Measurements from ENCODE around the gene H6PD.

Gene H6PD

DNA sequence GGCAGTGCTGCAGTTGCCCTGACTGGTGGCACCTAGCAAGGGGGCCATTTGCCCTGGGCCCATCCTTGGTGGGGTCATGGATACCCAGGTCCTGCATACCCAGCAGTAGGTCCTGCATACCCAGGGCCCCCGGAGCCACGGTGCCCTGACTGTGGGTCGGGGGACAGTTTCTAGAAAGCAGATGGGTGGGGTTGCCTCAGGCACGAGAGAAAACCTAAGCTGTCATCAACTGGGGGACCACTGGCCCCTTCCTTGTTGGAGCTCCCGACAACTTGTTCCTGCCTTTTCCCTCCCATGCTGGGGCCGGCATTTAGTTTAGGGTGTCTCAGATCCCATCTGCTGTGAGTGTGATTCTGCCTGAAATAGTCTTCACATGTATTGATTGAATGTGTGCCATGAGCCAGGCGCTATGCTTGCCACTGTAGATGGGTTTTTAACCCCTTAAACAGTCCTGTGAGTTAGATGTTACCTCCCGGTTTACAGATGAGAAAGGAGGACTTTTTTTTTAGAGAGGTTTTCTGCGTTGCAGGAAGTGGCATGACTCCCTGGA is 73.7 kb downstream of the H6PD start:
- Histone ChIP-seq H3K27me3 (ENCODE audit: control insufficient read depth, insufficient read depth, low read length) (no peaks in the 10 kb centered on the region), H3K27ac (ENCODE audit: low read depth, low read length) (no peak overlapping the region), H3K9ac (ENCODE audit: low read length) (no peak overlapping the region), H3K4me3 (ENCODE audit: low read length) (no peak overlapping the region), H3K36me3 (ENCODE audit: control insufficient read depth, insufficient read depth, low read length) (no peaks in the 10 kb centered on the region), H3K4me1 (ENCODE audit: control insufficient read depth, insufficient read depth, low read length) (peaks cover 10% of the 10 kb centered on the region)

- H3K4me3 ChIP-seq (ENCODE audit: low read length), result no peak overlapping the region
- no peaks in the 10 kb centered on the region for H3K27me3 ChIP-seq (ENCODE audit: control insufficient read depth, insufficient read depth, low read length)
- H3K4me1 ChIP-seq (ENCODE audit: control insufficient read depth, insufficient read depth, low read length), result peaks cover 5% of the 10 kb centered on the region
- no peaks in the 10 kb centered on the region for H3K36me3 ChIP-seq (ENCODE audit: control insufficient read depth, insufficient read depth, low read length)
- no peak overlapping the region for H3K9ac ChIP-seq (ENCODE audit: low read length)
- H3K27ac ChIP-seq (ENCODE audit: low read depth, low read length), result no peak overlapping the region
Observed at GRCh38 chr1:9309080-9309479, 74.5 kb downstream of the H6PD start.

- H3K27me3 ChIP-seq (ENCODE audit: control insufficient read depth, insufficient read depth, low read length), result no peaks in the 10 kb centered on the region
- H3K4me3 ChIP-seq (ENCODE audit: low read length), result no peak overlapping the region
- H3K27ac ChIP-seq (ENCODE audit: low read depth, low read length), result no peak overlapping the region
- peaks cover 5% of the 10 kb centered on the region for H3K4me1 ChIP-seq (ENCODE audit: control insufficient read depth, insufficient read depth, low read length)
- no peak overlapping the region for H3K9ac ChIP-seq (ENCODE audit: low read length)
- no peaks in the 10 kb centered on the region for H3K36me3 ChIP-seq (ENCODE audit: control insufficient read depth, insufficient read depth, low read length)
Observed at GRCh38 chr1:9309991-9310390, 75.4 kb downstream of the H6PD start.

DNA sequence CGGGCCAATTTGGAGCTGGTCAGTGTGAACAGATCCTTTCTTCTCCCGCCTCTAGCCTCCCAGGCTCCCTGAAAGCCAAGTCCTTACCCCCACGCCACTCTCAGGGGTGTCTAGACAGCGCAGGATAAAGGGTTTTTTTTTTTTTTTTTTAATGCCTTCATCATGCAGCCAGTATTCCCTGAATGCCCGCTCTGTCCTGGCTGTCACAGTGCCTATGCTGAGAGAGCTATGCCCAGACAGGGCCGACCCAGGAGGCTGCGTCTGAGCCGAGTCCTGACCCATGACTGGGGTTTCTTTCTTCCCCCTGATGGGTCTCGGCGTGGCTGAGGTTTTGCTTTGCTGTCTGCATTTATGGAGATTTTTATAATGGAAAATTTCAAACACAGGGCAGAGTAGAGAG is 76.5 kb downstream of the H6PD start:
- H3K36me3 ChIP-seq (ENCODE audit: control insufficient read depth, insufficient read depth, low read length), result no peaks in the 10 kb centered on the region
- no peaks in the 10 kb centered on the region for H3K27me3 ChIP-seq (ENCODE audit: control insufficient read depth, insufficient read depth, low read length)
- H3K9ac ChIP-seq (ENCODE audit: low read length), result no peak overlapping the region
- no peak overlapping the region for H3K27ac ChIP-seq (ENCODE audit: low read depth, low read length)
- no peak overlapping the region for H3K4me3 ChIP-seq (ENCODE audit: low read length)
- peaks cover 5% of the 10 kb centered on the region for H3K4me1 ChIP-seq (ENCODE audit: control insufficient read depth, insufficient read depth, low read length)

GRCh38 chr1:9311479-9311878 is 76.9 kb downstream of the H6PD start:
- Histone ChIP-seq H3K27me3 (ENCODE audit: control insufficient read depth, insufficient read depth, low read length) (no peaks in the 10 kb centered on the region), H3K4me1 (ENCODE audit: control insufficient read depth, insufficient read depth, low read length) (peaks cover 5% of the 10 kb centered on the region), H3K4me3 (ENCODE audit: low read length) (no peak overlapping the region), H3K36me3 (ENCODE audit: control insufficient read depth, insufficient read depth, low read length) (no peaks in the 10 kb centered on the region), H3K9ac (ENCODE audit: low read length) (no peak overlapping the region), H3K27ac (ENCODE audit: low read depth, low read length) (no peak overlapping the region)

GRCh38 chr1:9312168-9312720 is 77.7 kb downstream of the H6PD start:
- Histone ChIP-seq H3K4me1 (ENCODE audit: control insufficient read depth, insufficient read depth, low read length) (peaks cover 5% of the 10 kb centered on the region), H3K4me3 (ENCODE audit: low read length) (no peak overlapping the region), H3K9ac (ENCODE audit: low read length) (no peak overlapping the region), H3K27me3 (ENCODE audit: control insufficient read depth, insufficient read depth, low read length) (no peaks in the 10 kb centered on the region), H3K27ac (ENCODE audit: low read depth, low read length) (no peak overlapping the region), H3K36me3 (ENCODE audit: control insufficient read depth, insufficient read depth, low read length) (no peaks in the 10 kb centered on the region)

- Histone ChIP-seq H3K4me1 (ENCODE audit: control insufficient read depth, insufficient read depth, low read length) (peaks cover 10% of the 10 kb centered on the region), H3K36me3 (ENCODE audit: control insufficient read depth, insufficient read depth, low read length) (no peaks in the 10 kb centered on the region), H3K4me3 (ENCODE audit: low read length) (no peak overlapping the region), H3K27ac (ENCODE audit: low read depth, low read length) (peak overlapping the region; percentile 6), H3K9ac (ENCODE audit: low read length) (no peak overlapping the region), H3K27me3 (ENCODE audit: control insufficient read depth, insufficient read depth, low read length) (no peaks in the 10 kb centered on the region)
Observed at GRCh38 chr1:9313576-9313975, 79.0 kb downstream of the H6PD start.

DNA sequence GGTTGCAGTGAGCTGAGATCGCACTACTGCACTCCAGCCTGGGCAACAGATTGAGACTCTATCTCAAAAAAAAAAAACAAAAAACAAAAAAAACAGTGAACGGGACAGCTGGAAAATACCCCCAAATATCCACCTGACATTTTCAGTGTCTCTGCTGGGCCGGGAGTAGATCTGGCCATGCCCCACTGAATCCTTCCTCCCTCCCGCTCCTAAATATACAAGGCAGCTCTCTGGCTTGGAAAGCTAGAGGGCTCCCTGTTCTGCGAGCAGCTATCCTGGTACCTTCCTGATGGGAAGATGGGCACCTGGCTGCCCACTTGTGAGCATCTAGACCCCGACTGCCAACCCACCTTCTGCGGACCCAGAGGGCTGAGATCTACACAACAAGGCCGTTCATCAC is 79.5 kb downstream of the H6PD start:
- no peak overlapping the region for H3K4me3 ChIP-seq (ENCODE audit: low read length)
- no peak overlapping the region for H3K9ac ChIP-seq (ENCODE audit: low read length)
- peaks cover 11% of the 10 kb centered on the region for H3K4me1 ChIP-seq (ENCODE audit: control insufficient read depth, insufficient read depth, low read length)
- no peaks in the 10 kb centered on the region for H3K27me3 ChIP-seq (ENCODE audit: control insufficient read depth, insufficient read depth, low read length)
- no peaks in the 10 kb centered on the region for H3K36me3 ChIP-seq (ENCODE audit: control insufficient read depth, insufficient read depth, low read length)
- H3K27ac ChIP-seq (ENCODE audit: low read depth, low read length), result no peak overlapping the region

DNA sequence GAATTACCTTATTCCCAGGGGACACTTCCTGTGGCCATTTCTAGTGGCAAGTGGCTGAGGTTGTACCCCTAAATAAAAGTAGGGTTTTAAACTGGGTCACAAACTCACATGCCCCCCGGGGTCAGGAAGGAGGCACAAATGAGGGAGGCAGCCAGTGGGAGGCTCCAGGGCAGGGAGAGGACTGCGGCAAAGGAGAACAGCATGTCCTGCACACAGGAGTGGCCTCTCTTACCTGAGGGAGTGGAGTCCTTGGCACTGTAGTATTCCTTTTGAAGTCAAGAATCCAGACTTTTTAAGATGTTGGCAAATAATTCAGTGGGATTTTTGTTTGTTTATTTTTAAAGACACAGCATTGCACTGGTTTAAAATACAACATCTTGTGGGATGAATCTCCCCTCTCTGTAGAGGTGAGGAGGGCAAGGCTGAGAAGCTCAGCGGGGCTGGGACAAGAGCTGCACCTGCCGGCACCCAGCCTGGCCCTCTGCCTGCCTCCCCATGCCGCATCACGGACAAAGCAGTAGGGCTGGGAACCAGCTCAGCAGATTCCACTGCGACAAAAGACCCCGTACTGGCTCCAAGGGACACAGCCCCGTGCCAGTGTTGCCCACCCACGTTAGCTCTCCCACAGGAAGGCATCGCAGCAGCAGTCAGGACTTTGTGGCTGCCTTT is 80.3 kb downstream of the H6PD start:
- peaks cover 13% of the 10 kb centered on the region for H3K4me1 ChIP-seq (ENCODE audit: control insufficient read depth, insufficient read depth, low read length)
- no peak overlapping the region for H3K27ac ChIP-seq (ENCODE audit: low read depth, low read length)

DNA sequence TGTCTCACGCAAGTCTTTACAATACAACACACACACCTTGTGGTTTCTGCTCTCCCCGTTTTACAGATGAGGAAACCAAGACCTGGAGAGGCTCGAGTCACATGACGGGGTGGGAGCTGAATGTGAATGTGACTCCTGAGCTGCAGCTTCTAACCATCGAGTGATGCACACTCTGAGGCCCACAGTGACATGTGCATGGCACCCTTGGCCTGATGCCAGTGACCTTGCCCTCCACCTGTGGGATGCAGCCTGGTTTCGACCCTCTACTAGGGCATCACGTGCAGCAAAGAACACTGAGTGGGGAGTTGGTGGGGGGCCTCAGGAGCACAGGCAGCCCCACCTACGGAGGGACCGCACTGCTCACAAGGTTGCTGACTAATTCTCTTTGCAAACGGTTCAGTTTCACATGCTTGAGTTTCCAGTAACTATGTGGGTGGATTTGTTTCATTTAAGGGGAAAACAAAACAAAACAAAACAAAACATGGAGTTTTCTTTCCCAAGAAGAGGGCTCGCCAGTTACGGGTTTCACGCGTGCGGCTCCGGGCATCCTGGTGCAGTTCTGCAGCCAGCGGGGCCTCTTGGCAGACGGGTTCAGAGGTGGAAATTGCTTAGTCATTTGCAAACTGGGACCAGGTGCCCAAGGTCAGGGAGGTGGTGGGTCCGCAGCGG is 81.0 kb downstream of the H6PD start:
- Histone ChIP-seq H3K27ac (ENCODE audit: low read depth, low read length) (no peak overlapping the region), H3K9ac (ENCODE audit: low read length) (no peak overlapping the region)

More for the DNA sequence above, 80.3 kb downstream of the H6PD start:
- H3K36me3 ChIP-seq (ENCODE audit: control insufficient read depth, insufficient read depth, low read length), result no peaks in the 10 kb centered on the region
- no peak overlapping the region for H3K4me3 ChIP-seq (ENCODE audit: low read length)
- H3K27me3 ChIP-seq (ENCODE audit: control insufficient read depth, insufficient read depth, low read length), result no peaks in the 10 kb centered on the region
- H3K9ac ChIP-seq (ENCODE audit: low read length), result no peak overlapping the region

GRCh38 chr1:9316080-9316444 is 81.5 kb downstream of the H6PD start:
- Histone ChIP-seq H3K4me3 (ENCODE audit: low read length) (no peak overlapping the region), H3K36me3 (ENCODE audit: control insufficient read depth, insufficient read depth, low read length) (no peaks in the 10 kb centered on the region), H3K27ac (ENCODE audit: low read depth, low read length) (no peak overlapping the region), H3K4me1 (ENCODE audit: control insufficient read depth, insufficient read depth, low read length) (peaks cover 25% of the 10 kb centered on the region), H3K27me3 (ENCODE audit: control insufficient read depth, insufficient read depth, low read length) (no peaks in the 10 kb centered on the region), H3K9ac (ENCODE audit: low read length) (no peak overlapping the region)

More for the DNA sequence above, 81.0 kb downstream of the H6PD start:
- no peak overlapping the region for H3K4me3 ChIP-seq (ENCODE audit: low read length)
- H3K27me3 ChIP-seq (ENCODE audit: control insufficient read depth, insufficient read depth, low read length), result no peaks in the 10 kb centered on the region
- no peaks in the 10 kb centered on the region for H3K36me3 ChIP-seq (ENCODE audit: control insufficient read depth, insufficient read depth, low read length)
- peaks cover 20% of the 10 kb centered on the region for H3K4me1 ChIP-seq (ENCODE audit: control insufficient read depth, insufficient read depth, low read length)

DNA sequence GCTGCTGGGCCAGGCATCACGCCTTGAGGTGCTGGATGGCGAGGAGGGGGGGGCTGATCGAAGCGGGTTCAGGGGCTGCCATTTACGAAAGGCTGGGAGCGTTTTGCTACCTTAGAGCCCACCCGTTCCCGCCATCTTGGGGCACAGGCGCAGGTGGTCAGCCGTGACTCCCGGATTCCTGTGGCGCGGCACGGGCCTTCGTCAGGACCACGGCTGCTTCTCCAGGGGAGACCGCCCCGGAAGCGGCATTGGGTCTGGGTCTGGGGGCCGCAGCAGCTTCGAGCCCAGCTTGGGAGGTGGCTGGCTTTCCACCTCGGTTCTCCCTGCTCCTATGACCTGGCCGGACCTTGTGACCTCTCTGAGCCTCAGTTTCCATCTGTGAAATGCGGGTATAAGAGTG is 81.9 kb downstream of the H6PD start:
- no peaks in the 10 kb centered on the region for H3K27me3 ChIP-seq (ENCODE audit: control insufficient read depth, insufficient read depth, low read length)
- H3K36me3 ChIP-seq (ENCODE audit: control insufficient read depth, insufficient read depth, low read length), result no peaks in the 10 kb centered on the region
- H3K9ac ChIP-seq (ENCODE audit: low read length), result no peak overlapping the region
- no peak overlapping the region for H3K4me3 ChIP-seq (ENCODE audit: low read length)
- peaks cover 23% of the 10 kb centered on the region for H3K4me1 ChIP-seq (ENCODE audit: control insufficient read depth, insufficient read depth, low read length)
- H3K27ac ChIP-seq (ENCODE audit: low read depth, low read length), result no peak overlapping the region

Data from rectal smooth muscle tissue (tissue), 1 donor.